ENCODE measurements around the gene TGFBR3. TPM values are rescaled to one million over a fixed set of nuclear protein-coding genes. Genes with fewer than 3 reads are reported as not detected.

Gene TGFBR3
- total RNA-seq, 1 donor from 2014 or later, result 0.60 TPM

GRCh38 chr1:91680556-91681155, 205.3 kb downstream of the TGFBR3 start:
- H3K4me1 Mint-ChIP-seq, result peaks cover 4% of the 10 kb centered on the region
- no peaks in the 10 kb centered on the region for H3K9me3 Mint-ChIP-seq
- no peak overlapping the region for H3K4me3 Mint-ChIP-seq
- no peak for ATAC-seq (ENCODE audit: low read depth)
- POLR2A ChIA-PET, result no interaction called here
- intact Hi-C loops (cut with micrococcal nuclease), result no loop called here
- CTCF ChIA-PET, result no interaction called here
- peaks cover 2% of the 10 kb centered on the region for H3K27me3 Mint-ChIP-seq
- no peak overlapping the region for H3K27ac Mint-ChIP-seq
- DNase-seq, result no peak
- TF ChIP-seq CTCF (IDR thresholded peaks at IDR 0.05), result no peak
- no peaks in the 10 kb centered on the region for H3K36me3 Mint-ChIP-seq (ENCODE audit: low read depth)

GRCh38 chr1:91679446-91679845, 206.5 kb downstream of the TGFBR3 start:
- Mint-ChIP-seq H3K4me1 (peaks cover 3% of the 10 kb centered on the region), H3K4me3 (no peak overlapping the region), H3K27me3 (peaks cover 2% of the 10 kb centered on the region), H3K9me3 (no peaks in the 10 kb centered on the region), H3K36me3 (ENCODE audit: low read depth) (no peaks in the 10 kb centered on the region), H3K27ac (no peak overlapping the region)
- ChIA-PET POLR2A (no interaction called here), CTCF (no interaction called here)
- no peak for TF ChIP-seq CTCF (IDR thresholded peaks at IDR 0.05)
- no peak for DNase-seq
- ATAC-seq (ENCODE audit: low read depth), result no peak
- intact Hi-C loops (cut with micrococcal nuclease), result no loop called here

- intact Hi-C loops (cut with micrococcal nuclease), result no loop called here
- no peak overlapping the region for H3K27ac Mint-ChIP-seq
- ATAC-seq (ENCODE audit: low read depth) (no peak), DNase-seq (no peak)
- POLR2A ChIA-PET, result no interaction called here
- no peaks in the 10 kb centered on the region for H3K36me3 Mint-ChIP-seq (ENCODE audit: low read depth)
- H3K9me3 Mint-ChIP-seq, result no peaks in the 10 kb centered on the region
- TF ChIP-seq CTCF (IDR thresholded peaks at IDR 0.05), result no peak
- CTCF ChIA-PET, result no interaction called here
- H3K27me3 Mint-ChIP-seq, result peaks cover 2% of the 10 kb centered on the region
- H3K4me3 Mint-ChIP-seq, result no peak overlapping the region
- H3K4me1 Mint-ChIP-seq, result no peaks in the 10 kb centered on the region
These were observed 209.9 kb downstream of the TGFBR3 start for GRCh38 chr1:91676030-91676429.

GRCh38 chr1:91674107-91674506, 211.8 kb downstream of the TGFBR3 start:
- ATAC-seq (ENCODE audit: low read depth) (no peak), DNase-seq (no peak)
- no peak for TF ChIP-seq CTCF (IDR thresholded peaks at IDR 0.05)
- H3K36me3 Mint-ChIP-seq (ENCODE audit: low read depth), result no peaks in the 10 kb centered on the region
- ChIA-PET POLR2A (no interaction called here), CTCF (no interaction called here)
- H3K4me3 Mint-ChIP-seq, result no peak overlapping the region
- H3K27me3 Mint-ChIP-seq, result peaks cover 2% of the 10 kb centered on the region
- no peaks in the 10 kb centered on the region for H3K4me1 Mint-ChIP-seq
- H3K27ac Mint-ChIP-seq, result no peak overlapping the region
- H3K9me3 Mint-ChIP-seq, result no peaks in the 10 kb centered on the region
- intact Hi-C loops (cut with micrococcal nuclease), result no loop called here

GRCh38 chr1:91673613-91674012, 212.3 kb downstream of the TGFBR3 start:
- Mint-ChIP-seq H3K9me3 (no peaks in the 10 kb centered on the region), H3K27me3 (peaks cover 2% of the 10 kb centered on the region), H3K27ac (no peak overlapping the region), H3K36me3 (ENCODE audit: low read depth) (no peaks in the 10 kb centered on the region), H3K4me1 (no peaks in the 10 kb centered on the region), H3K4me3 (no peak overlapping the region)
- DNase-seq (no peak), ATAC-seq (ENCODE audit: low read depth) (no peak)
- intact Hi-C loops (cut with micrococcal nuclease), result no loop called here
- CTCF ChIA-PET, result no interaction called here
- no peak for TF ChIP-seq CTCF (IDR thresholded peaks at IDR 0.05)
- POLR2A ChIA-PET, result no interaction called here

All from activated B cell treated with CpG ODN at 0.5 μM for 24 hours (primary cell).